NB4 (cell line): ENCODE data around the gene RPL41.
A peak's percentile ranks its signal among the peaks of the same experiment; 100 is the strongest.
"Not testable (repeated sequence)": the region's sequence is repeated elsewhere in the genome, so short reads cannot be mapped to it uniquely, and the experiment has no call there.

Source experiments
- DNase-seq: peaks from one replicate; pipeline ENCODE4 v3.0.0; 2010; ENCODE audit warnings: low read depth
- H3K4me3 ChIP-seq: one replicate; pipeline ENCODE4 v1.5.1; 2011; ENCODE audit warnings: mild to moderate bottlenecking, low read depth, low read length, moderate library complexity
- CTCF ChIP-seq: IDR thresholded peaks from one replicate; pipeline ENCODE4 v1.5.1; 2012; ENCODE audit warnings: low read depth, low read length
- MAX ChIP-seq: IDR thresholded peaks from 2 replicates; pipeline ENCODE4 v1.6.1; 2011; ENCODE audit warnings: low read depth, low read length
- MYC ChIP-seq: IDR thresholded peaks from 2 replicates; pipeline ENCODE4 v1.6.1; 2011; ENCODE audit warnings: low read depth, low read length
- POLR2A ChIP-seq: IDR thresholded peaks from 2 replicates; pipeline ENCODE4 v1.6.1; 2011; ENCODE audit warnings: mild to moderate bottlenecking; ENCODE audit not compliant: insufficient read length; ENCODE audit errors: extremely low read depth

RPL41 gene

GRCh38 chr12:56115329-56115728 is 1.1 kb upstream of the RPL41 start:
- no peak for TF ChIP-seq MAX
- TF ChIP-seq MYC = no peak
- no peak for TF ChIP-seq CTCF
- no peak for TF ChIP-seq POLR2A
- peak overlapping the region; percentile 86 for H3K4me3 ChIP-seq
- no peak for DNase-seq

GRCh38 chr12:56117082-56117706 is 761 bp downstream of the RPL41 start:
- DNase-seq = not testable (repeated sequence)
- peak overlapping the region; percentile 86 for H3K4me3 ChIP-seq

GRCh38 chr12:56117778-56118687 is 1.6 kb downstream of the RPL41 start, which contains the start of gene ZC3H10:
Gene ZC3H10 (plus strand): TSS chr12:56118266. CDS start chr12:56120563, 2,297 bp downstream.
- peak; percentile 98 for TF ChIP-seq MYC
- peak; percentile 94 for TF ChIP-seq MAX
- peak; percentile 98 for TF ChIP-seq POLR2A
- no peak for TF ChIP-seq CTCF
- DNase-seq = peak; percentile 100
- H3K4me3 ChIP-seq = peak within 1 kb of the TSS; percentile 86

GRCh38 chr12:56118688-56119357 is 2.4 kb downstream of the RPL41 start:
- no peak for DNase-seq
- TF ChIP-seq POLR2A (no peak), MYC (no peak)

GRCh38 chr12:56119361-56119796 is 2.9 kb downstream of the RPL41 start:
- DNase-seq = peak; percentile 91
- TF ChIP-seq MYC (peak; percentile 99), MAX (peak; percentile 98), CTCF (peak; percentile 72), POLR2A (no peak)
- H3K4me3 ChIP-seq = peak overlapping the region; percentile 71

More at GRCh38 chr12:56118688-56119357, 2.4 kb downstream of the RPL41 start:
- H3K4me3 ChIP-seq = peak overlapping the region; percentile 71

- peak overlapping the region; percentile 71 for H3K4me3 ChIP-seq
- no peak for DNase-seq
- no peak for TF ChIP-seq CTCF
- TF ChIP-seq MAX = no peak
Measured at GRCh38 chr12:56120158-56120846, 3.9 kb downstream of the RPL41 start.
